Uterus (tissue), 2 donors: Measurements from ENCODE around the gene CRB1.

Experiments
- POLR2A ChIP-seq, 2 donors: fragments of 450-650 bp; IDR thresholded peaks; one replicate each; pipeline ENCODE4 v1.6.1; 2016; ENCODE audit warnings: antibody characterized with exemption in 2 of 2, mild to moderate bottlenecking in 1 of 2, moderate library complexity in 1 of 2
- TF ChIP-seq, protein P1 (sequence below), 4 experiments: fragments of 200-600 bp in 2 of 4; fragments of 450-650 bp in 2 of 4; sonication (generic) in 2 of 4; IDR thresholded peaks; one replicate each; pipeline ENCODE4 v1.5.1; 2016 to 2019; ENCODE audit warnings: antibody characterized with exemption in 4 of 4, mild to moderate bottlenecking in 2 of 4, moderate library complexity in 1 of 4

DNA sequence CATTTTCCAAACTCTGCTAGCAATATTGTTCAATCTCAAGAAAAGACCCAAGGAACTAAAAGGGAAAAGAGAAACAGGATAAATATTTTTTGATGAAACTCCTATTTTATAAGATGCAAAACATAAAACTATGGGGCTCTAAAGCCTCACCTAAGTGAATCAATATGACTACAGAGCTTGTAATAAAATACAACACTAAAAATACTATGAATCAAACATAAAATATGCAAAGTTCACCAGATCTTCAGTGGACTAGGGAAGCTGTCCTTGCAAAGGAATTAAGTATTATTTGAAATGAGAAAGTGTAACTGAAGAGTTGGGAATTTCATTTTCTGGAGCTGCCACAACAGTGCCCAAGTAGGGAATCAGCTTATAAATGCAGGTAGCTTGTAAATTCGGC, 124.5 kb downstream of the CRB1 start:
- TF ChIP-seq, protein P1, sequence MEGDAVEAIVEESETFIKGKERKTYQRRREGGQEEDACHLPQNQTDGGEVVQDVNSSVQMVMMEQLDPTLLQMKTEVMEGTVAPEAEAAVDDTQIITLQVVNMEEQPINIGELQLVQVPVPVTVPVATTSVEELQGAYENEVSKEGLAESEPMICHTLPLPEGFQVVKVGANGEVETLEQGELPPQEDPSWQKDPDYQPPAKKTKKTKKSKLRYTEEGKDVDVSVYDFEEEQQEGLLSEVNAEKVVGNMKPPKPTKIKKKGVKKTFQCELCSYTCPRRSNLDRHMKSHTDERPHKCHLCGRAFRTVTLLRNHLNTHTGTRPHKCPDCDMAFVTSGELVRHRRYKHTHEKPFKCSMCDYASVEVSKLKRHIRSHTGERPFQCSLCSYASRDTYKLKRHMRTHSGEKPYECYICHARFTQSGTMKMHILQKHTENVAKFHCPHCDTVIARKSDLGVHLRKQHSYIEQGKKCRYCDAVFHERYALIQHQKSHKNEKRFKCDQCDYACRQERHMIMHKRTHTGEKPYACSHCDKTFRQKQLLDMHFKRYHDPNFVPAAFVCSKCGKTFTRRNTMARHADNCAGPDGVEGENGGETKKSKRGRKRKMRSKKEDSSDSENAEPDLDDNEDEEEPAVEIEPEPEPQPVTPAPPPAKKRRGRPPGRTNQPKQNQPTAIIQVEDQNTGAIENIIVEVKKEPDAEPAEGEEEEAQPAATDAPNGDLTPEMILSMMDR (IDR thresholded peaks at IDR 0.05), result no peak
- no peak for TF ChIP-seq POLR2A (IDR thresholded peaks at IDR 0.05)
